OCI-LY3 (cell line): Measurements from ENCODE around the gene AMBRA1.

Experiments
- EZH2phosphoT487 ChIP-seq: fragments of 200-600 bp; shearing (Covaris generic); IDR thresholded peaks from 2 replicates; pipeline ENCODE4 v1.6.1; 2018; ENCODE audit warnings: antibody characterized with exemption, mixed run types, low read depth
- TF ChIP-seq, protein P1 (sequence below): fragments of 200-600, 300-600 bp; sonication (generic); IDR thresholded peaks from 2 replicates; pipeline ENCODE4 v1.5.1; 2014; ENCODE audit warnings: antibody characterized with exemption, low read length, low read depth

DNA sequence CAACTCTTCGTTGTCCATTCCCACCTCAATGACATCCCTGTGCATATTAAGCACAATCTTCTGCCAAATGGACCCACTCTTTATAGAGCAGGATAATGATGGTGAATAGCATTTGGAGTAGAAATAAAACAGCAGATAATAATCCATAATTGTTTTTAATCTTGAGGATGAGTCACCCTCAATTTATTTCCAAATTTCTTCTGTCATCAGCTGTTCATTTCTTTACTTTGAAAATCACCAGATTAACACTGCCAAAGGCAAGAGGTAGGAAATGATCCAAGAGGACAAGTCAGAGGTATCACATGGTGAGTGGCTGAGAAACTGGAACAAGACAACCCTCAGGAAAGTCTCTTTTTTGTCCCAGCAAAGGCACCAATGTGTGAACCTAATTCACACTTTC, 7.3 kb upstream of the AMBRA1 start:
- TF ChIP-seq, protein P1, sequence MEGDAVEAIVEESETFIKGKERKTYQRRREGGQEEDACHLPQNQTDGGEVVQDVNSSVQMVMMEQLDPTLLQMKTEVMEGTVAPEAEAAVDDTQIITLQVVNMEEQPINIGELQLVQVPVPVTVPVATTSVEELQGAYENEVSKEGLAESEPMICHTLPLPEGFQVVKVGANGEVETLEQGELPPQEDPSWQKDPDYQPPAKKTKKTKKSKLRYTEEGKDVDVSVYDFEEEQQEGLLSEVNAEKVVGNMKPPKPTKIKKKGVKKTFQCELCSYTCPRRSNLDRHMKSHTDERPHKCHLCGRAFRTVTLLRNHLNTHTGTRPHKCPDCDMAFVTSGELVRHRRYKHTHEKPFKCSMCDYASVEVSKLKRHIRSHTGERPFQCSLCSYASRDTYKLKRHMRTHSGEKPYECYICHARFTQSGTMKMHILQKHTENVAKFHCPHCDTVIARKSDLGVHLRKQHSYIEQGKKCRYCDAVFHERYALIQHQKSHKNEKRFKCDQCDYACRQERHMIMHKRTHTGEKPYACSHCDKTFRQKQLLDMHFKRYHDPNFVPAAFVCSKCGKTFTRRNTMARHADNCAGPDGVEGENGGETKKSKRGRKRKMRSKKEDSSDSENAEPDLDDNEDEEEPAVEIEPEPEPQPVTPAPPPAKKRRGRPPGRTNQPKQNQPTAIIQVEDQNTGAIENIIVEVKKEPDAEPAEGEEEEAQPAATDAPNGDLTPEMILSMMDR: no peak
- TF ChIP-seq EZH2phosphoT487: no peak
